GM23248 (cell line): Measurements from ENCODE around the gene S100A13. TPM values are rescaled to one million over a fixed set of nuclear protein-coding genes. Genes with fewer than 3 reads are reported as not detected.

Experiments used
- DNase-seq: peaks from one replicate; pipeline ENCODE4 v3.0.0-alpha.2; 2015
- H2AFZ ChIP-seq: fragments of 200-600 bp; sonication (generic); 2 replicates; pipeline ENCODE4 v1.6.1; 2016; ENCODE audit warnings: antibody characterized with exemption
- H3F3A ChIP-seq: fragments of 200-600 bp; sonication (generic); 2 replicates; pipeline ENCODE4 v1.6.1; 2016; ENCODE audit warnings: mild to moderate bottlenecking, antibody characterized with exemption, mixed run types; ENCODE audit not compliant: insufficient read depth
- H3K27ac ChIP-seq: fragments of 200-600 bp; sonication (generic); 2 replicates; pipeline ENCODE4 v1.5.1; 2016; ENCODE audit warnings: mild to moderate bottlenecking
- H3K27me3 ChIP-seq: fragments of 200-600 bp; sonication (generic); replicated peaks from 2 replicates; pipeline ENCODE4 v1.6.1; 2016; ENCODE audit warnings: mild to moderate bottlenecking; ENCODE audit not compliant: insufficient read depth
- H3K36me3 ChIP-seq: fragments of 200-600 bp; sonication (generic); 2 replicates; pipeline ENCODE4 v1.6.1; 2016; ENCODE audit warnings: low read depth, mild to moderate bottlenecking
- H3K4me1 ChIP-seq: fragments of 200-600 bp; sonication (generic); 2 replicates; pipeline ENCODE4 v1.6.1; 2016; ENCODE audit warnings: mild to moderate bottlenecking; ENCODE audit not compliant: insufficient read depth
- H3K4me2 ChIP-seq: fragments of 200-600 bp; sonication (generic); one replicate; pipeline ENCODE4 v1.6.1; 2016; ENCODE audit warnings: mild to moderate bottlenecking; ENCODE audit not compliant: unreplicated experiment
- H3K4me3 ChIP-seq: fragments of 200-600 bp; sonication (generic); 2 replicates; pipeline ENCODE4 v1.5.1; 2016; ENCODE audit warnings: mild to moderate bottlenecking
- H3K79me2 ChIP-seq: fragments of 200-600 bp; sonication (generic); 2 replicates; pipeline ENCODE4 v1.6.1; 2016; ENCODE audit warnings: mild to moderate bottlenecking; ENCODE audit not compliant: insufficient read depth
- H3K9ac ChIP-seq: fragments of 200-600 bp; sonication (generic); 2 replicates; pipeline ENCODE4 v1.6.1; 2016; ENCODE audit warnings: mild to moderate bottlenecking
- H3K9me2 ChIP-seq: fragments of 200-600 bp; sonication (generic); 2 replicates; pipeline ENCODE4 v1.6.1; 2016; ENCODE audit warnings: mixed run types, mild to moderate bottlenecking, moderate library complexity; ENCODE audit not compliant: insufficient read depth
- H3K9me3 ChIP-seq: fragments of 200-600 bp; sonication (generic); one replicate; pipeline ENCODE4 v1.6.1; 2017; ENCODE audit warnings: low read depth
- H4K20me1 ChIP-seq: fragments of 200-600 bp; sonication (generic); 2 replicates; pipeline ENCODE4 v1.6.0; 2016; ENCODE audit not compliant: insufficient read depth
- EZH2 ChIP-seq: fragments of 200-600 bp; sonication (generic); IDR thresholded peaks from 2 replicates; pipeline ENCODE4 v1.6.1; 2018; ENCODE audit warnings: antibody characterized with exemption, mild to moderate bottlenecking; ENCODE audit not compliant: insufficient read depth, poor library complexity, severe bottlenecking
- EZH2phosphoT487 ChIP-seq: fragments of 200-600 bp; sonication (generic); IDR thresholded peaks from 2 replicates; pipeline ENCODE4 v1.6.1; 2018; ENCODE audit warnings: antibody characterized with exemption, moderate library complexity, mild to moderate bottlenecking, low read depth; ENCODE audit not compliant: insufficient read depth
- whole genome bisulfite sequencing, 2 experiments: methylation state at CpG; one replicate each; pipeline ENCODE4 v1.1.6; 2015 to 2017; ENCODE audit warnings: low lambda C conversion rate in 2 of 2, low coverage in 1 of 2; ENCODE audit errors: missing lambda C conversion rate in 2 of 2; 5-methylcytosine and 5-hydroxymethylcytosine counted together
- in situ Hi-C: fragments of 300-500 bp; cut with MboI; formaldehyde crosslinking; loops from 2 replicates; pipeline ENCODE4 v1.15.0; 2020
- polyA plus RNA-seq: library from polyadenylated mRNA; unstranded; fragments of >200 nt; fragmentation: Nextera tagmentation; extraction: Ambion mirVana; gene quantifications from 2 replicates; pipeline ENCODE4 v1.2.1, GENCODE V29; 2016
- total RNA-seq: library from RNA; depleted of rRNA; stranded (reverse); fragments of >200 nt; shearing (Covaris generic); gene quantifications from 2 replicates; pipeline ENCODE4 v1.2.3, GENCODE V29; 2014

S100A13 gene
- total and polyA plus RNA-seq, 2 experiments from 2014 or later, result 159 to 552 TPM

DNA sequence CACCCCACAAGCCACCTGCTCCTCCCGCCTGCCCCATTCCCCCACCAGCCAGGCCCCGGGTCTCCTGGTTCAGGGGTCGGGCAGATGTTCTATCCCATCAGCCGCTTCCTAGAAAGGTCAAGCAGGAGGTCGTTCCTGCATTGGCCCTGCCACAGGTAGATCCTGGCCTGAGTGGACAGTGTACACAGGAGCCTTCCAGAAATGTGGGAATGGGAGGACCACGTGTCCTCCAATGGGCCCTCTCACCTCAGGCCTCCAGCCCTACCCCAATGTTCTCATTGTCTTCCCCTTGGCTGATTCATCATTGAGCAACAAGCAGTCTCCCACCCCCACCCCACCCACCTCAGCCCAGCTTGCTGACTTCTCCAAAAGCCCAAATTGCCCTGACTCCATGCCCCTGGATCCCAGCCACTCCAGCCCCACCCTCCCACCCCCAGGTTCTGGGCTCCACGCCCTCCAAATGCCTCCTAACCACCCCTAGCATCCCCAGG is 16.4 kb downstream of the S100A13 start:
- peaks cover 36% of the 10 kb centered on the region for H3F3A ChIP-seq
- H3K4me3 ChIP-seq, result peak overlapping the region; percentile 96
- in situ Hi-C loops, result no loop called here
- H3K27ac ChIP-seq, result peak overlapping the region; percentile 76
- TF ChIP-seq EZH2, result no peak
- no peak for TF ChIP-seq EZH2phosphoT487
- H3K9ac ChIP-seq, result peak overlapping the region; percentile 97
- H3K36me3 ChIP-seq, result peaks cover 17% of the 10 kb centered on the region
- H2AFZ ChIP-seq, result no peak overlapping the region
- H4K20me1 ChIP-seq, result no peaks in the 10 kb centered on the region
- peak; percentile 84 for DNase-seq
- H3K4me2 ChIP-seq, result peak overlapping the region; percentile 93
- H3K27me3 ChIP-seq, result no peaks in the 10 kb centered on the region
- H3K9me2 ChIP-seq, result no peaks in the 10 kb centered on the region
- 73 to 83% methylated on average over 6 to 7 of the region's 7 CpGs for WGBS, 2 experiments
- H3K4me1 ChIP-seq, result peaks cover 32% of the 10 kb centered on the region
- H3K9me3 ChIP-seq, result no peaks in the 10 kb centered on the region
- peaks cover 72% of the 10 kb centered on the region for H3K79me2 ChIP-seq

DNA sequence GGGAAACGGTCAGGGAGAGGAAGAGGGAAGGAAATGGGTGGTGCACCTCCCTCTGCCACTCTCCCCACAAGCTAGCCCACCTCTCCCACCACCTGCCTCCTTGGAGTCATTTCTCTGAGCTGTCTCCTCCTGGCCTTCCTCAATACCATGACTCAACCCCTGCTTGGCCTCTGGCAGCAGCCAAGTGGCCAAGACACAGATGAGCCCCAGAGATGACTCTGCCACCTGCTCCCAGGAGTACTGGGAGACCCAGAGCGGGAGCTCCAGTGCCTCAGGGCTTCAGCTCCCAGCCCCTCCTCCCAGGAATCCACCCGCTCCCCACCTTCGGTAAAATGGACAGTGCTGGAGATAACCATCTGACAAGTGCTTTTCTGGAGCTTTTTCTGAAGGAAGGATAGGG is 17.0 kb downstream of the S100A13 start:
- 48 to 52% methylated on average over 4 of the region's 4 CpGs for WGBS, 2 experiments
- H3K4me1 ChIP-seq, result peaks cover 32% of the 10 kb centered on the region
- H3K27ac ChIP-seq, result peak overlapping the region; percentile 76
- in situ Hi-C loops, result no loop called here
- H3F3A ChIP-seq, result peaks cover 40% of the 10 kb centered on the region
- peaks cover 77% of the 10 kb centered on the region for H3K79me2 ChIP-seq
- H3K4me3 ChIP-seq, result peak overlapping the region; percentile 62
- peak overlapping the region; percentile 55 for H3K4me2 ChIP-seq
- peaks cover 22% of the 10 kb centered on the region for H3K36me3 ChIP-seq
- H2AFZ ChIP-seq, result no peak overlapping the region
- no peaks in the 10 kb centered on the region for H3K27me3 ChIP-seq
- peak overlapping the region; percentile 71 for H3K9ac ChIP-seq
- TF ChIP-seq EZH2, result no peak
- no peak for TF ChIP-seq EZH2phosphoT487
- H4K20me1 ChIP-seq, result no peaks in the 10 kb centered on the region
- peak; percentile 82 for DNase-seq
- no peaks in the 10 kb centered on the region for H3K9me3 ChIP-seq
- no peaks in the 10 kb centered on the region for H3K9me2 ChIP-seq

DNA sequence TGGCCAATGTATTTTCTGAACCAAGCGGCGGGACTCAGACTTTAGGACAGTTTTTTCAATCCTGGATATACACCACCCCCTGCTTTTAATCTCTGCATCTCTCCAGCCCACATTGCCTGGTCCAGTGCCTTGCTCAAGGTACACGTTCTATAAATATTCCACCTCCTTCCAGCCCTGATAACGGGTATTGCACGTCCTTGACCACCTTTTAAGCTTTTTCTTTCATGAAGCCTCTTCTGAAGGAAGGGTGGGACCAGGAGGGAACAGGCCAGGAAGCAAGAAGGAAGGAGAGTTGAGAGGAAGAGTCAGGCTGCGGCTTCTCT is 17.8 kb downstream of the S100A13 start:
- in situ Hi-C loops, result no loop called here
- Histone ChIP-seq H3K36me3 (peaks cover 30% of the 10 kb centered on the region), H3K9me3 (no peaks in the 10 kb centered on the region), H3K27me3 (no peaks in the 10 kb centered on the region), H3K79me2 (peaks cover 77% of the 10 kb centered on the region), H4K20me1 (no peaks in the 10 kb centered on the region), H2AFZ (no peak overlapping the region), H3K27ac (peak overlapping the region; percentile 76), H3K9me2 (no peaks in the 10 kb centered on the region), H3K9ac (peak overlapping the region; percentile 71), H3K4me3 (peak overlapping the region; percentile 62), H3K4me1 (peaks cover 32% of the 10 kb centered on the region), H3K4me2 (peak overlapping the region; percentile 55), H3F3A (peaks cover 48% of the 10 kb centered on the region)
- DNase-seq, result no peak
- TF ChIP-seq EZH2phosphoT487, result no peak
- no peak for TF ChIP-seq EZH2
- WGBS, 2 experiments, result 69 to 73% methylated on average over 6 of the region's 6 CpGs

DNA sequence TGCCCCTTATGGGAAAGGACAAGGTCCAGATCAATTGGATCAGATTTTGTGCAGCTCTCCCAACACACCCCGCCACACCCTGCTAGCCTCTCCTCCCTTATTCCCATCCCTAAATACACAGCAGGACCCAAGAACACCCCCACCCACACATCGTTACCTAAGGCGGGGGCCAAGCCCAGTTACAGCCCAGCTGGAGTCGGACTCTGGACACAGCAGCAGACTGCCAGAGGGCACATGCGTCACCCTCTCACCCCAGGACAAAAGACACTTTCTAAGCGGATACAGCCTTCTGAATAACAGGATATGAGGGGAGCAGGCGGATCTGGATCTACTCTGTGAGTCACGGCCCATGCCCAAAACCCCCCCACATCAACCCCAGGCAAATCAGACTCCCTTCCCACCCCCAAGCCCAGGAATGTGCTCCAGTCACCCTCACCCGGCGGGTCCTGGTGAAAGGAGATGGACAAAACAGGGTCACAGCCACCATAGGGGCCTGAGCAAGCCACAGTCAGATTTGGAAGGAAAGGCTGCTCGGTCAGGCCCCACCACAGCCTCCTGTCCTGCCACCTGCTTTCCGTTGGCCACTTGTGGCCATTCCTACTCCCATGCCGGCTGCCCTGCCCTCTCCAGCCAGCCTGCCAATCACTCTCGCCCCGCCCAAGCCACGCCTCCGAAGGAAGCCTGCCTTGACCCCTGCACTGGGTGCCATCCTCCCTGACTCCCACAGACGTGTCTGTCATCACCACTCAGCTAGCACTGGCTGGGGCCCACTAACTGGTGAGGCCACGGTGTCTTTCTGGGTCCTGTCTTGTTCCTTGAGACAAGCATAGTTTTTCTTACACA is 18.3 kb downstream of the S100A13 start:
- no peak overlapping the region for H2AFZ ChIP-seq
- peaks cover 32% of the 10 kb centered on the region for H3K4me1 ChIP-seq
- TF ChIP-seq EZH2 (no peak), EZH2phosphoT487 (no peak)
- H3K9ac ChIP-seq, result peak overlapping the region; percentile 71
- H3K4me2 ChIP-seq, result peak overlapping the region; percentile 55
- no peaks in the 10 kb centered on the region for H3K9me3 ChIP-seq
- in situ Hi-C loops, result no loop called here
- H3K9me2 ChIP-seq, result no peaks in the 10 kb centered on the region
- peak; percentile 95 for DNase-seq
- 8% methylated on average over 19 of the region's 19 CpGs for WGBS, 2 experiments
- no peaks in the 10 kb centered on the region for H3K27me3 ChIP-seq
- H4K20me1 ChIP-seq, result no peaks in the 10 kb centered on the region
- H3K27ac ChIP-seq, result peak overlapping the region; percentile 76
- peaks cover 54% of the 10 kb centered on the region for H3F3A ChIP-seq
- peak overlapping the region; percentile 62 for H3K4me3 ChIP-seq
- H3K79me2 ChIP-seq, result peaks cover 83% of the 10 kb centered on the region
- H3K36me3 ChIP-seq, result peaks cover 36% of the 10 kb centered on the region
